ENCODE results near the gene ODAD4. TPM values are rescaled to one million over a fixed set of nuclear protein-coding genes. Genes with fewer than 3 reads are reported as not detected.

ODAD4 gene
- total and polyA plus RNA-seq, 2 of the 4 experiments (the other 2 are of a cell fraction) = 0.38 to 0.54 TPM

DNA sequence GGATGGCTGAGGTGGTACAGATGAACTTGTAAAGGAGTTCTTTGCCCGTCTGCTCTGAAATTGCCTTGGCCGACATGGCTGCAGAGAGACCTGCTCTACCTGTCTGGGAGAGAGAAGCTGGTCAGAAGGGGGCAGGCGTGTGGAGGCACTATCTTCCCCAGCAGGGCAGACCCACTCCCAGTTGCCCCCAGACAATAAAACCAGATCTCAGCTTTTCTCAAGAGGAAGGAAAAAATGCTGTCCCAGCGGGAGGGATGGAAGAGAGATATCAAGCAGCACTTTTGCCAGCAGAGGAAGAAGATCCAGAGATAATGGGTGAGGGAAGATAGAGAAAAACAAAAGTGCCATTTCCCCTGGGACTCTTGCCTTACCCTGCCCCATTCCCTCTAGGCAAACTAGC lies 16.6 kb upstream of the ODAD4 start:
- H3K36me3 ChIP-seq (ENCODE audit: control insufficient read depth, insufficient read depth, low read length) = peaks cover 43% of the 10 kb centered on the region
- ATAC-seq (ENCODE audit: low read depth) = no peak
- no peak overlapping the region for H2AFZ ChIP-seq (replicated peaks; ENCODE audit: low read length, poor library complexity)
- DNase-seq = no peak
- no peak overlapping the region for H3K27ac ChIP-seq (ENCODE audit: insufficient read depth, low read length)
- ChIA-PET CTCF (no interaction called here), POLR2A (ENCODE audit: unreplicated experiment) (interaction anchor here (0.5 kb wide), 1 partner anchor 530 kb away, joined by 6 read pairs; no protein-coding TSS in a partner anchor)
- peaks cover 47% of the 10 kb centered on the region for H3K9me1 ChIP-seq (ENCODE audit: insufficient read depth, low read length)
- no peak overlapping the region for H2BK15ac ChIP-seq (ENCODE audit: low read depth, low read length)
- H2BK5ac ChIP-seq (ENCODE audit: low read depth, low read length, poor library complexity, severe bottlenecking) = peak overlapping the region; percentile 25
- H4K5ac ChIP-seq (ENCODE audit: low read depth, low read length) = no peak overlapping the region
- H4K91ac ChIP-seq (ENCODE audit: insufficient read depth, low read depth, low read length) = no peak overlapping the region
- in situ Hi-C loops (cut with MboI; ENCODE audit: low sequenced_read_pairs) = no loop called here
- 100% methylated on average over 1 of the region's 4 CpGs; no CpG with 5 or more reads in 1 of the 2 experiments for WGBS, 2 experiments (ENCODE audit: extremely low coverage in 2 of 2, insufficient read length in 1 of 2)
- H3K4me2 ChIP-seq (ENCODE audit: low read depth, low read length) = no peak overlapping the region
- no peak overlapping the region for H2BK20ac ChIP-seq (ENCODE audit: low read depth, low read length)
- peaks cover 30% of the 10 kb centered on the region for H3K4me1 ChIP-seq (ENCODE audit: control insufficient read depth, insufficient read depth, low read length)
- no peak overlapping the region for H4K8ac ChIP-seq (ENCODE audit: low read depth in 2 of 2, low read length in 2 of 2)
- H3K56ac ChIP-seq (ENCODE audit: extremely low read depth, insufficient read depth, low read length) = no peak overlapping the region
- H2AK9ac ChIP-seq (replicated peaks; ENCODE audit: low read depth, low read length, poor library complexity) = peak overlapping the region; percentile 61
- H3K4ac ChIP-seq (ENCODE audit: low read depth, low read length) = 0 out of 2 replicates have a peak overlapping the region, but pooled peaks have one; percentile 32
- H2BK120ac ChIP-seq (ENCODE audit: low read depth, low read length) = no peak overlapping the region
- no peaks in the 10 kb centered on the region for H3K9me3 ChIP-seq (ENCODE audit: control insufficient read depth, insufficient read depth, low read length)
- peak overlapping the region; percentile 44; the same call in 1 of the 2 replicates for H2AK5ac ChIP-seq (ENCODE audit: low read depth, low read length)
- H3K18ac ChIP-seq (ENCODE audit: low read depth, low read length) = no peak overlapping the region
- dilution Hi-C loops (cut with HindIII; ENCODE audit: low sequenced_read_pairs, unreplicated experiment) = no loop called here
- H3K79me1 ChIP-seq (ENCODE audit: low read depth in 1 of 2, low read length in 2 of 2) = peaks cover 28 to 88% of the 10 kb centered on the region in 2 experiments
- no TSS peak for BruUV-seq (replicated peaks)
- H3K9ac ChIP-seq (ENCODE audit: low read depth, low read length) = no peak overlapping the region
- H3K4me3 ChIP-seq (ENCODE audit: insufficient read depth, low read depth, low read length) = no peak overlapping the region
- no peak overlapping the region for H3K14ac ChIP-seq (replicated peaks; ENCODE audit: low read depth, low read length)
- no peak for TF ChIP-seq BHLHE40 (IDR thresholded peaks at IDR 0.05; ENCODE audit: low read depth, low read length)
- TF ChIP-seq FOS (IDR thresholded peaks at IDR 0.05; ENCODE audit: low read depth, low read length) = no peak
- TF ChIP-seq CEBPB (IDR thresholded peaks at IDR 0.05; ENCODE audit: low read depth, low read length) = no peak
- no peak for TF ChIP-seq MAZ (IDR thresholded peaks at IDR 0.05; ENCODE audit: borderline replicate concordance, low read depth, low read length)
- TF ChIP-seq, protein P1, sequence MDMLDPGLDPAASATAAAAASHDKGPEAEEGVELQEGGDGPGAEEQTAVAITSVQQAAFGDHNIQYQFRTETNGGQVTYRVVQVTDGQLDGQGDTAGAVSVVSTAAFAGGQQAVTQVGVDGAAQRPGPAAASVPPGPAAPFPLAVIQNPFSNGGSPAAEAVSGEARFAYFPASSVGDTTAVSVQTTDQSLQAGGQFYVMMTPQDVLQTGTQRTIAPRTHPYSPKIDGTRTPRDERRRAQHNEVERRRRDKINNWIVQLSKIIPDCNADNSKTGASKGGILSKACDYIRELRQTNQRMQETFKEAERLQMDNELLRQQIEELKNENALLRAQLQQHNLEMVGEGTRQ (IDR thresholded peaks at IDR 0.05; ENCODE audit: low read depth, low read length) = no peak
- no peak for TF ChIP-seq MAFK (IDR thresholded peaks at IDR 0.05; ENCODE audit: low read depth, low read length)
- TF ChIP-seq MXI1 (IDR thresholded peaks at IDR 0.05; ENCODE audit: borderline replicate concordance, low read depth, low read length) = no peak
- TF ChIP-seq CHD1 (IDR thresholded peaks at IDR 0.05; ENCODE audit: low read depth, low read length) = no peak
- no peak for TF ChIP-seq CTCF (conservative IDR thresholded peaks at IDR 0.05; ENCODE audit: low read depth, low read length)
- no peak for TF ChIP-seq ELK1 (IDR thresholded peaks at IDR 0.05; ENCODE audit: borderline replicate concordance, low read depth, low read length)
- no peak for TF ChIP-seq RFX5 (IDR thresholded peaks at IDR 0.05; ENCODE audit: low read depth, low read length)
- no peak for TF ChIP-seq POLR2A (IDR thresholded peaks at IDR 0.05; ENCODE audit: low read depth, low read length)
- TF ChIP-seq RCOR1 (IDR thresholded peaks at IDR 0.05; ENCODE audit: insufficient replicate concordance, low read length) = no peak
- no peak for TF ChIP-seq SMC3 (IDR thresholded peaks at IDR 0.05; ENCODE audit: low read depth, low read length)
- TF ChIP-seq NFE2L2 (IDR thresholded peaks at IDR 0.05; ENCODE audit: low read depth, low read length) = no peak
- no peaks in the 10 kb centered on the region for H3K27me3 ChIP-seq (ENCODE audit: control insufficient read depth, insufficient read depth, low read length)
- intact Hi-C loops (cut with micrococcal nuclease) = no loop called here
- H4K20me1 ChIP-seq (ENCODE audit: insufficient read depth, low read length) = peaks cover 78% of the 10 kb centered on the region
- peak overlapping the region; percentile 74; the same call in 1 of the 2 replicates for H3K23ac ChIP-seq (ENCODE audit: low read depth, low read length)
